GM21381 (cell line): ENCODE data around the gene SF3A2.
A peak's percentile ranks its signal among the peaks of the same experiment; 100 is the strongest.

ENCODE experiments used
- ATAC-seq: cut with Tn5 transposase; IDR thresholded peaks from one replicate; pipeline ENCODE4 v1.9.1; 2021; ENCODE audit warnings: mild to moderate bottlenecking, moderate library complexity; ENCODE audit not compliant: unreplicated experiment

Gene SF3A2

DNA sequence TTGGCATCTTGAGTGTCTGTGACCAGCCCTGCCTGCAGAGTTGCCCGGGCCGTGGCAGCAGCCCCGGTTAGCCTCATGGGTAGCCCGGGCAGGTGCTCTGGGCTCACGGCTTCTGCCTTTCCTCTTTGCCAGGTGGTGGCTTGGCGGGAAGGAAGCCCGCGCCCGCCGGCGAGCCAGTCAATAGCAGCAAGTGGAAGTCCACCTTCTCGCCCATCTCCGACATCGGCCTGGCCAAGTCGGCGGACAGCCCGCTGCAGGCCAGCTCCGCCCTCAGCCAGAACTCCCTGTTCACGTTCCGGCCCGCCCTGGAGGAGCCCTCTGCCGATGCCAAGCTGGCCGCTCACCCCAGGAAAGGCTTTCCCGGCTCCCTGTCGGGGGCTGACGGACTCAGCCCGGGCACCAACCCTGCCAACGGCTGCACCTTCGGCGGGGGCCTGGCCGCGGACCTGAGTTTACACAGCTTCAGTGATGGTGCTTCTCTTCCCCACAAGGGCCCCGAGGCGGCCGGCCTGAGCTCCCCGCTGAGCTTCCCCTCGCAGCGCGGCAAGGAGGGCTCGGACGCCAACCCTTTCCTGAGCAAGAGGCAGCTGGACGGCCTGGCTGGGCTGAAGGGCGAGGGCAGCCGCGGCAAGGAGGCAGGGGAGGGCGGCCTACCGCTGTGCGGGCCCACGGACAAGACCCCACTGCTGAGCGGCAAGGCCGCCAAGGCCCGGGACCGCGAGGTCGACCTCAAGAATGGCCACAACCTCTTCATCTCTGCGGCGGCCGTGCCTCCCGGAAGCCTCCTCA, 10.4 kb upstream of the SF3A2 start:
- ATAC-seq: no peak

DNA sequence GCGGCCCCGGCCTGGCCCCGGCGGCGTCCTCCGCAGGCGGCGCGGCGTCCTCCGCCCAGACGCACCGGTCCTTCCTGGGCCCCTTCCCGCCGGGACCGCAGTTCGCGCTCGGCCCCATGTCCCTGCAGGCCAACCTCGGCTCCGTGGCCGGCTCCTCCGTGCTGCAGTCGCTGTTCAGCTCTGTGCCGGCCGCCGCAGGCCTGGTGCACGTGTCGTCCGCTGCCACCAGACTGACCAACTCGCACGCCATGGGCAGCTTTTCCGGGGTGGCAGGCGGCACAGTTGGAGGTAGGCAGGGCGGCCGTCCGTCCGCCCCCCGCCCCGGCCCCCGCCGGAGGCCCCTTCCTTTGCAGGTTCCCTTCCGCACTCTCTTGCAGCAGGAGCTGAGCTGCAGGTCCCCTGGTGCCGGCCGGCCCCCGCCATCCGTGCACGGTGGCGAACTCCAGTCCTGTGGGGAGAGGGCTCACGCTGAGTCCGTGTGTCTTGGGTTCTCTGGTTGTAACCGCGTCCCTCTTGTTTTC, 9.7 kb upstream of the SF3A2 start:
- ATAC-seq: no peak

DNA sequence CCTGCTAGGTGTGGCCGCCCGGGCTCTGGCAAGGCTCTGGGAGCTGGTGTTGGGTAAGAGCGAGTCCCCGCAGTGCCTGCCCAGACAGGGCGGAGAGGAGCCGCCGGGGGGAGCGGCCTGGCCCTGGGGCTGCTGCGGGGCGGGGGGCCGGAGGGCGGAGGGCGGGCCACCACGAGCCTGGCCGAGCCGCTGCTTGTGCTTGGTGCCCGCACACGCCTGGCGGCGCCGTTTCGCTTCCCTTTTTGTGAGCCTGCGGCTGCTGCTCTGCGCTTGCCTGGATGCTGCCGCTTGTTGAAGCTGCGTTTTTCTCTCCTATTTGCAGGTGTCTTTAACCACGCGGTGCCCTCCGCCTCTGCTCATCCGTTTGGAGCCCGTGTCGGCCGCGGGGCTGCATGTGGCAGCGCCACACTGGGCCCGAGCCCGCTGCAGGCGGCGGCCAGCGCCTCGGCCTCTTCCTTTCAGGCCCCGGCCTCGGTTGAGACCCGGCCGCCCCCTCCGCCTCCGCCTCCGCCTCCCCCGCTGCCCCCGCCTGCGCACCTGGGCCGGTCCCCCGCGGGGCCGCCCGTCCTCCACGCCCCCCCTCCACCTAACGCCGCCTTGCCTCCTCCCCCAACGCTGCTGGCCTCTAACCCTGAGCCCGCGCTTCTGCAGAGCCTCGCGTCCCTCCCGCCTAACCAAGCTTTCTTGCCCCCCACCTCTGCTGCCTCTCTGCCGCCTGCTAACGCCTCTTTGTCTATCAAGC, 9.0 kb upstream of the SF3A2 start:
- no peak for ATAC-seq

DNA sequence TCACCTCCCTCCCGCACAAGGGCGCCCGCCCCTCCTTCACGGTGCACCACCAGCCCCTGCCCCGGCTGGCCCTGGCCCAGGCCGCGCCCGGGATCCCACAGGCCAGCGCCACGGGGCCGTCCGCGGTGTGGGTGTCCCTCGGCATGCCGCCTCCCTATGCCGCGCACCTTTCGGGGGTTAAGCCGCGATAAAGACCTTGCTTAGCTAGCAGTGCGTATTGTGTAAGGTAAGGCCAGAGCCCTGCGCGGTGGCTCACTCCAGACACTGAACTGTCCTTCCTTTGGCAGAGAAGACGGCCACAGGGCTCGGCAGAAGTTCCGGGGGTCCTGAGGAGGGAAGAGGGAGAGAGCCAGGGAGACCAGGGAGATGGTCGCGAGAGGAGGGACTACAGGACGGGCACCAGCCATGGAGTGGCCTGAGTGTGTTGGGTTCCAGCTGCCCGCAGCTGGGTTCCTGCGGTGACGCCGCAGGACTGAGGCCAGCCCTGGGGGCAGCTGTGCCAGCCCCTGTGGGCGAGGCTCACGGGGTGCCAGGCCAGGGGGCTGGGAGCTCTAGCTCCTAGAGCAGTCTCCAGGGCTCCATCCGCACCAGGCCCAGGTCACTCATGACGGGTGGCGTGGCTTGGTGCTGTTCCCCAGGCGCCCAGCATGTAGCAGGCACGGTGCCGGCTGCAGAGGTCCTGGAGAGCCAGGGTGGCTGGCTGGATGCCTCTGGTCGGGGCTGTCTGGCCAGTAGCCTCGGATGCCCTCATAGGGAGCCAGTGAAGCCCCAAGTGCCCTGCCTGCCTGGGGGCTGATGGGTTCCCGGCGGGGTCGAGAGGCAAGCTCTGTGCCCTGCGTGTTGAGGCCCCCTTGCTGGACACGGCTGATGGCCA, 8.2 kb upstream of the SF3A2 start:
- no peak for ATAC-seq

DNA sequence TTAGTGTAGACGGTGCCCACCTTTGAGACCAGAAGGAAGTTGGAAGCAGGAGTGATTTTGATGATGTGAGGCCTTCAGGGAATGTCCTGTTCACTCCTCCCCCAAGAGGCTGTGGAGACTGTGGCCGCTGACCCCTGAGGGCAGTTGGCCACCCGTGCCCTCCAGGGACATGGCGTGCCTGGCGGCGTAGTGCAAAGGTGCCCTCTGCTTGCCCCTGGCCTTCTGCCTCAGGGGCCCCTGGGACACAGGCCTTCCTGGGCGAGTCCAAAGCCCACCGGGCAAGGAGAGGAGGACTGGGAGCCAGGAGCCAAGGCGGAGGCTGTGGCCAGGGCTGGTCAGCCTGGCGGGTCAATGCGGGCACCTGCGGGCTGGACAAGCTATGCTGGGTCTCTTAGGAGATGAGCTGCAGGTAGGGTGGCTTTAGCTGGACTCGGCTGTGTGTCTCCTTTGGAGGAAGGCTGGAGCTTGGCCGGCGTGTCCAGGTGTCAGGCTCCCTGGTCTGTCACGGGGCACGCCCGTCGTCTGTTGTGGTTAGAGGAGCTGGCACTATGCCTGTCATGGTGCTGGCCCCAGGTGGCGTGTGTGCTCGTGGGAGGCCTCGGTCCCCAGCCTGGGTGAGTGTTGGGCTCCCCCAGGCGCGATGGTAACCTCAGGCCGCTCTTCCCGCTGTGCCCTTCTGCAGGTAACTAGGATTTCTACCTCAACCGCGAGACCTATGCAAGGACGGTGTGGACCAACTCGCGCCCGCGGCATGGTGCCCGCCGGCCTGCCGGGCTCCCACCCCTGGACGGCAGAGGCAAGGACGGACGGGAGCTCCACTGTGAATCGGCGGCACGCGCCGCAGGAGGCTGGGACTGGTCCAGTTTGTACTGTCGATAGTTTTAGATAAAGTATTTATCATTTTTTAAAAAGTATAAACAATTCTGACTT, 7.3 kb upstream of the SF3A2 start:
- ATAC-seq: no peak

DNA sequence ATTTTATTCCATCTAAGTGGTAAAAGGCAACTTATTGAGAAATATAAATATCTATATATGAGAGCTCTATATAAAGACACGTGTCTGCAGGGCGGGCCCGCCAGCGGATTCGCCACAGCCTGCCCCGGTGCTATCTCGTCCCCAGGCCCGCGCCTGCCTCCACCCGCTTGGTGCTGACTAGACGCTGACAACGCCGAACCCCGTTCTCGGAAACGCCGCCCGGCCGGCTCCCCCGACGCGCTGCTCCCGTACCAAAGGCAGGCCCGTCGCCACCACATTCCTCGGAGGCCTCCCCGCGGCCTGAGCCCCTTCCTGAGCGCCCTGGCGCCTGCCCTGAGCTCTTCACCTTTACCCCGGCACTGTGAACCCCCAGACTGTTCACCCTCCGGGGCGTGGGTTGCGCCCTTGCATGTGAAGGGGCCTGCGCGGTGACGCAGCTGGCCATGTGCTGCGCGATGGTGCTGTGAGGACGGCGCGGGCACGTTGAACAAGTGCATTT, 6.5 kb upstream of the SF3A2 start:
- ATAC-seq: no peak

DNA sequence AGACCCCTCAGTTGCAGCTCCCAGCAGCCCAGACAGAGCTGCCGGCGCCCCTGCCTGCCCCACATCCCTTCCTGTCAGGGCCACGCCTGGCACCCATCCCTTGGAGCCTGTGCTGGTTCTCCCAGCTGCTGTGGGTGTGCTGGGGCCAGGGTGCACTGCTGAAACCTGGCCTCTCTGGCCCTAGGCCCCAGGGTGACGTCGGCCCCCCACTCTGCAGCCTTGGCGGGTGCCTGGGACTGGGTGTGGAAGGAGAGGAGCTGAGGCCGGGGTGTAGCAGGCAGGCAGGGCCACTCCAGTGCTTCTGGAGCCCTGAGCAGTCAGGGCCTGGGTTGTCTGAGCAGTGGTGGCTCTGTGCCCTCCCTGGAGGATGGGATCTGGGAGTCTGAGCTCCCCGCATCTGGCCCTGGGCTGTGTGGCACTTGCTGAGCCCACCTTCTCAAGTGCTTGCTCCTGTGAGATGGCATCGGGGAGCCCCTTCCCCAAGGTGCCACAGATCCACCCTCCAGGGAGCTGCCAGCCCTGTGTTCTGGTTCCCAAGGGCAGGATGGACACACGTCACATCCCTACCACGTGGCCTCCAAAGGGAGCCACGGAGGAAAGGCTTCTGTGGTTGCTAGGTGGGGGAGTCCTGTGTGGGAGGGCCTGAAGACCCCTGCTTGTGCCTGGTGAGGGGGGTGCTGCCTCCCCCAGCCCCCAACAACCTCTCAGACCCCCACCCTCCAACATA, 5.7 kb upstream of the SF3A2 start:
- ATAC-seq: no peak

DNA sequence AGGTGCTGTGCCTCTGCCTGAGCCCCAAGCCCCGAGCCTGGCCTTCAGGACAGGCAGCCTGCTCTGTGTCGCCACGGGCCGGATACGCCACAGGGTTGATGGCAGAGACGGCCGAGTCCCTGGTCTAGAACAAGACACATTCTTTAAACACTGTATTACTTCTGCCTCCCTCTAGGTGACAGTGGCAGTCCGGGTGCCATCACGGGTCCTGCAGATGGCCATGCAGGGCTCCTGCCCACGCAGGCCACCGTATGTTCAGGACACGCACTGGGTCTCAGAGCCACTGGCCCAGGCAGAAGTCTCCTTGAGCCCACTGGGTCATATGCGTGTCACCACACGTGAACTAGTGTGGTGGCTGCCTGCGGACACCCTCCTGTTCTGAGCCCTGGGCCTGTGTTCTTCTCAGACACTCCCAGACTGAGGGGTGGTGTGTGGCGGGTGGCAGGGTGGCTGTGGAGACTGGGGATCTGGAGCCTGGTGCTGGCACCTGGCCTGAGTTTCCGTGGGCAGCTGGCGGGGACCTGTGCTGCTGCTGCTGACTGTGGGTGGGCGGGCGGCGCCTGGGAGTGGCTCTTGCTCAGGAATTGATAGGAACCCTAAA, 4.9 kb upstream of the SF3A2 start:
- ATAC-seq: no peak

DNA sequence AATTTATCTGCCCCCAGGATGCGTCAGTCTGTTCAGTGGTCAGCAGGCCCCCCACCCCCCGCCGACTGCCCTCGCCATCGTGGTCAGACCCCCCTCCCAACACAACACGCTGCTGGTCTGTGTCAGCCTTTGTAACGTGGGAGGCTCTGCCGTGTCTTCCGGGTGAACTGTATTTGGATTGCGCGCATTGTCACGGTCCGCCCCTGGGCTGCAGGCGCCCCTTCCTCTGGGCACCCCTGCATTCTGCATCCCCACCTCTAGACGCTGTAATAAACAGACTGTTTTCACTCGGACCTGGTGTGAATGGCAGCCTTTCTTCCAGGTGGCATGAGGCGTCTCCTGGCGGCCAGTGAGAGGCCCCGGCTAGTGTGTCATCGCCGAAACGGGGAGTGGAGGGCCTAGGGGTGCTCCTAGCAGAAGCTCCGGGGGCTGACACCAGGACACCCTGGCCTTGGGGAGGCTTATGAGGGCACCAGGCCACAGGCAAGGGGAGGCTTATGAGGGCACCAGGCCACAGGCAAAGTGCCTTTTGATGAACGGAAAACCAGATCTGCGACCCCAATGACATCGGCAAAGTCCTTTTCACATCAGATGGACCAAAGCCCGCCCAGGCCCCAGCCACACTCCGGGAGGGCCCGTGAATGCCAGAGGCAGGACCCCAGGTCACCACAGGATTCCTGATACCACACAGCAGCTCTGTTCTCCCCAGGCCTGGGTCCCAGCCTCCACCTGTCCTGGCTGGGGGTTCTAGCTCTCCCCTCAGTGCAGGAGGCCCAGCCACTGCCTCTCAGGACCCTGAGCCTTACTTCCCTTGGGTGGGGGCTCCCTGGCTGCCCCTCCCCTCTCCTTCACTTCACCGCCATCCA, 4.1 kb upstream of the SF3A2 start:
- no peak for ATAC-seq

DNA sequence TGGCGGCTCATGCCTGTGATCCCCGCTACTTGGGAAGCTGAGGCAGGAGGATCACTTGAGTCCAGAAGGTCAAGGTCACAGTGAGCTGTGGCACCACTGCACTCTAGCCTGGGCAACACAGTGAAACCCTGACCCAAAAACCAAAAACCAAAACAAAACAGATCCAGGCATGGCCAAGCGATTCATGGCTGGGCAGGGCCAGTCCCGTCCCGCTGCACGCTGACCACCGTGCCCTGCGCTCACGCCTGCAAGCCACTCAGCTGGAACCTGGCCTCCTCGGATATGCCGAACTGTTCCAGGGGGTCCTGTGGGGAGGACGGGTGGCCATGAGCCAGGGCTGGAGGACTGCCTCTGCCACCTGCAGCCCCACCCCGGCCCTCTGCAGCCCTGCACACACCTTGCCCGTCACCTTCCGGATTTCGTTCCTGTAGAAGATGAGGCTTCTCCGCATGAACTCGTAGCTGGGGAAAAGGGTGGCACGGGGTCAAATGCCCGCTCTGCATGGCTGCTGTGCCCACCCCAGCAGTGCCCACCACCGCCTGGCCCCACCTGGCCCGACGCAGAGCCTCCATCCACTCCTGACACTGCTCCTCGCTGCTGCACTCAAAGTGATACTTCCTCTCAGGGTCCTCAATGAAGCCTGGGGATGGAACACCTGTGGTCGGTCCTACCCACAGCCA, 2.9 kb upstream of the SF3A2 start:
- no peak for ATAC-seq

DNA sequence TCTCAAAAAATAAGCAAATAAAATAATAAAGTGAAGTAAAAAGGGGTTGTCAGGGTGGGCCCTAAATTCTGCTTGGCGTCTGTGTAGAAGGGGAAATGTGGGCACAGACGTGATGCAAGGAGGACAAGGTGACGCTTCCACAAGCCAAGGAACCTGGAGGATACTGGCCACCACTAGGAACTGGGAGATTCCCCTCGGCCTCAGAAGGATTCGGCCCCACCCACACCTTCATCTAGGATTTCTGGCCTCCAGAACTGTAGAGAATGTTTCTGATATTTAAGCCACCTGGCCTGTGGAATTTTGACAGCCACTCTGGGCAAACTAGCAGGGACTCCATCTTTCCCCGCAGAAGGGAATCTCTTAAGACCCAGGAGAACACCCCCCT, 1.6 kb upstream of the SF3A2 start:
- ATAC-seq: no peak

DNA sequence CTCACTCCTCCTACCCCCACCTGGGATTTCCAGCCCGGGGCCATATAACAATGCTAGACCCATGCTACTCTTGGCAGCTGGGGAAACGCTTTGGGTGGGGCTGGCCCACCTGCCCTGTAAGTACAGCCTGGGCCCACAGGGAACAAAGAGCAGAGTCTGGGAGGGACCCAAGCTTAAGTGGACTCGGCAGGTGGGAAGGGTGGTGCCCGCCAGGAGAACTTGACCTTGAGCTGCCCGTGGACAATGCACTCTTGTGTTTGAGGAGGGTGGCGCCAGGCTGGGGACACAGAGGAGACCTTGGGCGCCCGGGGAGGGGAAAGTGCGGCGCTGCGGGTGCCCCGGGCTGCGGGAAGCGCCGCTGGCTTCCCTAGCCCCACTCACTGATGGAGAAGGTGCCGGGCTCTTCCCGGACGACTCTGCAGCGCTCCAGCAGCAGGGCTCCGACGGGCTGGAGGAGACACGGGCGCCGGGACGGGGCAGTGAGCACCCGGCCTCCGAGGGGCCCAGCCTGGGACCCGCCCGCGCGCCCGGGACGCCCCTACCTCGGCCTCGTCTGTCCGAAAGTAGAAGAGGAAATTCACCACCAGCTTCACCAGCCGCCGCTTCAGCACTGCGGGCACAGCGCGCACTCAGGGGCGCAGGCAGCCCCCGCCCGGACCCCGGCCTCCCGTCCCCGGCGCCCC, 1.1 kb upstream of the SF3A2 start:
- peak; percentile 7 for ATAC-seq

DNA sequence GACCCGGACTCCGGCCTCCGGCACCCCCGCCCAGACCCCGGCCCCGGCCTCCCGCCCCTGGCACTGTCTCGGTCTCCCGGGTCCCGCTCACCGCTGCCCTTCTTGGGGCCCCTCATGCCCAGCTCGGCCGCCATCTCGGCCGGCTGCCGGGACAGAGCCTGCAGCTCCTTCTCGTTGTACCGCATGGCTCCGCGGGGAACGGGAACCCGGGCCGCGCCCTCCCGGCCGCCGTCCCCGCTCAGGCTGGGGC, 635 bp upstream of the SF3A2 start:
- peak; percentile 19 for ATAC-seq

DNA sequence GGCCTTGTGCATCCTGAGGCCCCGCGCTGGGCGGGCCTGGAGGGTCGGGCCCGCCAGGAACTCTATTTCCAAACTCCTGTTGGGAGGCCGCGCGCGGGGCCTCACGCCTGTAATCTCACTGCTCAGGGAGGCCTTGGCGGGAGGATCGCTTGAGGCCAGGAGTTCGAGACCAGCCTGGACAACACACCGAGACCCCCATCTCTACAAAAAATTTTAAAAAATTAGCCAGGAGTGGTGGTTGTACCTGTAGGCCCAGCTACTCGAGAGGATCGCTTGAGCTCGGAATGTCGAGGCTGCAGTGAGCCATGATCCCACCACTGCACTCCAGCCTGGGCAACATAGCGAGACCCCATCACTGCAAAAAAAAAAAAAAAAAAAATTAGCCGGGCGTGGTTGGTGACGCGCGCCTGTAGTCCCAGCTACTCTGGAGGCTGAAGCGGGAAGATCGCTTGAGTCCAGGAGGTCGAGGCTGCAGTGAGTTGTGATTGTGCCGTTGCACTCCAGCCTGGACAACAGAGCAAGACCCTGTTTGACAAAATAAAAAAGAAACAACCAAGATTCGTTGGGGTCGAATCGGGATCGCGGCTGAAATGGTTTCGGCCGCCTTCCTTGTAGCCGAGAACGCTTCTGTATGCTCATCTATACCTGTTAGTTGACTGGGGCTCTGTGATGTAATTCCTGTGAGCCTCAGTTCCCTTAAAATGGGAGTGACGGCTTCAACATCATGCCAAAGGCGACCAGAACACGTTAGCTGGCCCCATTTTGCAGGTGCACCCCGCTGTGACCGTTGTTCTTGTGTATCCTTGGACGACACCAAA, 636 bp downstream of the SF3A2 start:
- no peak for ATAC-seq

DNA sequence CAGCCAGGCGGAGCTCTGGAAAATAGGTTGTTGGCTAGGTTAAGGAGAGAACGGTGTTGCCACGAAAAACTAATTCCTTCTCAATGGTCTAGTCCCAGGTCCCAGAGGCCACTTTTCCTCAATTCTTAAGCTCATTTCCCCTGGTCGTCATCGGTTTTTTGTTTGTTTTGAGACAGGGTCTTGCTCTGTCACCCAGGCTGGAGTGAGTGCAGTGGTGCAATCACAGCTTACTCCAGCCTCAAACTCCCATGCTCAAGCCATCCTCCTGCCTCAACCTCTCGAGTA, 1.2 kb downstream of the SF3A2 start:
- ATAC-seq: no peak

DNA sequence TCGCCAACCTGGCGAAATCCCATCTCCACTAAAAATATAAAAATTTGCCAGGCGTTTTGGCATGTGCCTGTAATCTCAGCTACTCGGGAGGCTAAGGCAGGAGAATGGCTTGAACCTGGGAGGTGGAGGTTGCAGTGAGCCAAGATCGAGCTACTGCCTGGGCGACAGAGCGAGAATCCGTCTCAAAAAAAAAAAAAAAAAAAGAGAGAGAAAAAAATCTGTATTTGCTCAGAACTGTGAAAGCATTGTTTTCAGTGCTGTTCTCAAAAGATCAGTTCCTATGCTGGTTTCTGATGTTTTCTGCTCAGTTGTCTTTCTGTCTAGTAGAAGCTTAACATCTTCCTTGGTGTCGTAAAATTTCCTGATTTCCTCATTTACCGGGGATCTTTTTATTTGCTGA, 2.5 kb downstream of the SF3A2 start:
- no peak for ATAC-seq
